GM21381 (cell line): Measurements from ENCODE around the gene DIP2A.
"Not testable (repeated sequence)": the region's sequence is repeated elsewhere in the genome, so short reads cannot be mapped to it uniquely, and the experiment has no call there.

Source experiments
- ATAC-seq: cut with Tn5 transposase; IDR thresholded peaks from one replicate; pipeline ENCODE4 v1.9.1; 2021; ENCODE audit warnings: mild to moderate bottlenecking, moderate library complexity; ENCODE audit not compliant: unreplicated experiment

The DIP2A gene

DNA sequence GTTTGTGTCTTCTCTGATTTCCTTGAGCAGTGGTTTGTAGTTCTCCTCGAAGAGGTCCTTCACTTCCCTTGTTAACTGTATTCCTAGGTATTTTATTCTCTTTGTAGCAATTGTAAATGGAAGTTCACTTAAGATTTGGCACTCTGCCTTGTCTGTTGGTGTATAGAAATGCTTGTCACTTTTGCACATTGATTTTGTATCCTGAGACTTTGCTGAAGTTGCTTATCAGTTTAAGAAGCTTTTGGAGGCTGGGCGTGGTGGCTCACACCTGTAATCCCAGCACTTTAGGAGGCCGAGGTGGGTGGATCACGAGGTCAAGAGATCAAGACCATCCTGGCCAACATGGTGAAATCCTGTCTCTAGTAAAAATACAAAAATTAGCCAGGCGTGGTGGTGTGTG is 119.1 kb downstream of the DIP2A start:
- ATAC-seq, result not testable (repeated sequence)

DNA sequence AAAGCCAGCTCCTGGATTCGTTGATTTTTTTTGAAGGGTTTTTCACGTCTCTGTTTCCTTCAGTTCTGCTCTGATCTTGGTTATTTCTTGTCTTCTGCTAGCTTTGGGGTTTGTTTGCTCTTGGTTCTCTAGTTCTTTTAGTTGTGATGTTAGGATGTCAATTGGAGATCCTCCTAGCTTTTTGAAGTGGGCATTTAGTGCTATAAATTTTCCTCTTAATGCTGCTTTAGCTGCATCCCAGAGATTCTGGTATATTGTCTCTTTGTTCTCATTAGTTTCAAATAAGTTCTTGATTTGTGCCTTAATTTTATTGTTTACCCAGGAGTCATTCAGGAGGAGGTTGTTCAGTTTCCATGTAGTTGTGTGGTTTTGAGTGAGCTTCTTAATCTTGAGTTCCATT is 120.7 kb downstream of the DIP2A start:
- ATAC-seq, result not testable (repeated sequence)

DNA sequence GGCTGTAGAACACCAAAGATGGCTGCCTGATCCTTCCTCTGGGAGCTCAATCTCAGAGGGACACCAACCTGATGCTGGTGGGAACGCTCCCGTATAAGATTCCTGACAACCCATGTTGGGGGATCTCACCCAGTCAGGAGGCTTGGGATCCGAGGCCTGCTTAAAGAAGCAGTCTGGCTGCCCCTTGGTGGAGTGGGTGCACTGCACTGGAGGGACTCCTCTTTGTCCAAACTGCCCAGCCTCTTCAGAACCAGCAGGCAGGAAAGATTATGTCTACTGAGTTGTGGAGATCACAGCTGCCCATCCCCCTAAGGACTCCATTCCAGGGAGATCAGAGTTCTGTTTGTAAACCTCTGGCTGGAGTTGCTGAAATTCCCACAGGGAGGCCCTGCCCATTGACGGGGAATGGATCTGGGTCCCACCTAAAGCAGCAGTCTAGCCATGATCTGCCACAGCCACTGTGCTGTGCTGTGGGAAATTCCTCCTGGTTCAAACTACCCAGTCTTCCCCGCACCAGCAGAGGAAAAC is 123.2 kb downstream of the DIP2A start:
- no peak for ATAC-seq

DNA sequence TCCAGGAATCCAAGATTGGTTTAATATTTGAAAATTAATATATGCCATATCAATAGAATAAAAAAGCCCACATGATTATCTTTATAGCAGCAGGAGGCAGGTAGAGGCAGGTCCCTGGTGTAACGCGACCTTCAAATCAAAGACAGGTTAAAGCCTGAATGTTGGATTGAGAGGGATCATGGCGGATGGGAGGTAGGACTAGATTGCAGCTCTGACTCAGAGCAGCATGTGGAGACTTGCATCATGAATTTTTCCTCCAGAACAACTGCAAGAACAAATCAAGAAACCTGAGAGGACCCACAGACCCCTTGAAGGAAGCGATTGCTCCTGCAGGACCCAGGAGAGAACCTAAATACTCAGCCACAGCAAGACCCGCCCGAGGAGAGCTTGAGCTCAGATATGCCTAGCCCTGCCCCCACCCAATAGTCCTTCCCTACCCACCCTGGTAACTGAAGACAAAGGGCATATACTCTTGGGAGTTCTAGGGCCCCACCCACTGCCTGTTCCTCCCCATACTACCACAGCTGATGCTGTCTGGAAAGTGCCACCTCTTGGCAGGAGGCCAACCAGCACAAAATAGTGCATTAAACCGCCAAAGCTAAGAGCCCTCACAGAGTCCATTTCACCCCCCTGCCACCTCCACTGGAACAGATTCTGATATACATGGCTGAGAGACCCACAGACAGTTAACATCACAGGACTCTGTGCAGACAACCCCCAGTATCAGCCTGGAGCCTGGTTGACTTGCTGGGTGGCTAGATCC is 126.7 kb downstream of the DIP2A start:
- ATAC-seq, result no peak

DNA sequence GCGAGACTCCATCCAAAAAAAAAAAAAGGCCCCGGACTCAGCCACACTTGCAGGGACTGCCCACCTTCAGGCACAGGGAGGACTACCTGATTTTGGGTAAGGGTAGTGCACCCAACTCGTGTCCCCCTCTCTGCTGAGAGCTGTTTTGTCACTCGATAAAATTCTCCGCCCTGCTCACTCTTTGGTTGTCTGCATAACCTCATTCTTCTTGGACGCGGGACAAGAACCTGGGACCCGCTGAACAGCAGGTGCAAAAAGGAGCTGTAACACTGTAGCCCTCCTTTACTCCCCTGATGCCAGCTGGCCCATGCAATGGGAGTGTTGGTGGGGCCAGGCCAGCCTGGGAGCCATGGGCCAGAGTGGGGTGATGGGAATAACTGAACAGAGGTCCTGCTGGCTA is 135.6 kb downstream of the DIP2A start:
- no peak for ATAC-seq

DNA sequence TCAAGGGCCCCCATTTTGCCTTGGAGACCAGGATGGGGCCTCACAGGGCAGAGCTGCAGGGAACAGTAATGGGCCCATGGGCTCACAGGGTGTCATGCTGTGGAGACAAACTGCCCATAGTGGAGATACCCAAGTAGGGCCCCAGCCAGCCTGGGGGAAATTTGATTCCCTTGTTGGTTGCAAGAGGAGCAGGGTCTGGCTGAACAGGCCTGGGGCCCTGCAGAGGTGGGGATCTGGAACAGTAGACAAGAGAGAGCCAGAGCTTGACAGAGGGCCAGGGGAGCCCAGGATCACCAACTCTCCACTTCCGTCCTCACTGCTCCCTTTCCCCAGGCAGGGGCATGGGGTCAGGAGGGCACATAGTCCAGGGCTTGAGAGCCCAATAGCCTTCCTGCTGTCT is 137.5 kb downstream of the DIP2A start:
- ATAC-seq, result no peak

DNA sequence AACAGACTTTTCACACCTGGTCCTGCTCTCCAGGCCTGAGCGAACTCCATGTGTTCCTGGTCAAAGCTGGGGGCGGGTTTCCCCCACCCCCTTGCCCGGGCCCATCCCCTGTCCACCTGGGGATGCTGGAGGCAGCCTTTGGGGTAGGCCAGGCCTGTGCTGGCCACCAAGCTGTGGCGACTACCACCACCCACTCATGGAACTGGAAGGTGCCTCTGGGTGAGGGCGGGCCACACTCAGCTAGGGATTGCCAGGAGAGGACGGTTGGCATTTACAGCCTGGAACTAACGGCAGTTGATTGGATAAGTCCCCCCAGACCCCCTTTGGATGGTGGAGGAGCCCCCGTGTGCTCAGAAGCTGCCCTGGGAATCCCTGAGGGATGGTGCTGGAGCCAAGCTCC is 138.3 kb downstream of the DIP2A start:
- ATAC-seq, result no peak

DNA sequence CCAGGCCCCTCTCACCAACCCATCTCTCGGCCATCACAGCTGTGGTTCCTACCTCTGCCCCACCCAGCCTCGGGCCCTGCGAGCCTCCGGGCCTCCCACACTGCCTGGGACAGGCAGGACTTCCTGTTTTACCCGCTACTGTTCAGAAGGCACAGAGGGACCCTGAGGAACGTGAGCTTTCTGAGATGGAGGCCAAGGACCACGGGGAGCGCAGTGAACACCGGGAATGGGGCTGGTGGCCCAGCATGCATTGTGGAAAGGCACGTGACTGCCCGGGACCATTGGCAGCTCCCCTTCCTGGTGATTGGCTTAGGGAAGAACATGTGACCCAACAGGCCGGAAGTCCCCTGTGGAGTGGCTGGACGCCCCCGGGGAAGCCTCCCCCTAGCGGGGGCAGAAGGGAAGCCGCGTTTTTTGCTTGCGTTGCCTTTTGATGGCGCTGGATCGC is 139.2 kb downstream of the DIP2A start:
- no peak for ATAC-seq

DNA sequence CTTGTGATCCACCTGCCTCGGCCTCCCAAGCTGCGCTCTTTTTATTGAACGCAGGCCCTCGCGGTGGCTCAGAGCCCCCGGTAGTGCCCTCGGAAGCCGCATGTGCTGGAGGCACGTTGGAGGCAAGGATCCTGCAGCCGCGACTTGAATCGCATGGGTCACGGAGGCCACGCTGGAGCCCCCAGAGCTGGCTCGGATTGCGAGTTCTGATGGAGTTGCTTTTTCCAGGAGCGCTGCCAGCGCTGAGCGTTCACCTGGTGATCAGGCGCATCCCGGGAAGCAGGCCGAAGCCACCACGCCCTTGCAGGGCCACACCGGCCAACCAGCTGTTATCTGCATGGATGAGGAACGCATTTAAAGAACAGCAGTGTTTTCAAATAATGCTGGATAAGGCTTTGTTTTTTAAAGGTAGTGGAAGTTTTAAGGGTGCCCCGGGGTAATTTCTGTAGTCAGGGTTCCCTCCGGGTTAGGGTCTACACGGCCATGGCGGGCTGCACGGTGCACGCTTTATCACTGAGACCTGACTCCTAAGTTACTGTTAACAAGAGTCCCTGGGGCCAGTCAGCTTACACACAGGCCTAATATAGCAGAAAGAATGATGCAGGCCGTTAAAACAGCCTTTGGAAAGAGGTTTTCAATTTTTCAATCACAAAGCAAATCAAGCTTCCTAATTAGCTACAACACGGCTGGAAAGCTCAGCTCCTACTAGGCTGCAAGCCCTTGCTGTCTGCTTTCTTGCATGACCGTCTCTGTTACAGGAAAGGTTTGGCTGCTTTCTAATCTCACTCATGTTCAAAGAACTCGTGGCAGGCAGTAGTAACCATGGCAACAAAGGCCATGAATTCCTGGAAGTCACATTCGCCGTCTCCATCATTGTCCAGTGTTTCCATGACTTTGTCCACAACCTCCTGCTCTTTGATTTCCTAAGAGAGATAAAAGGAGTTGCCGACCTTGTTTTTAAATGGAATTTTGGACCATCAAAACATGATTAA is 140.2 kb downstream of the DIP2A start:
- ATAC-seq, result no peak

DNA sequence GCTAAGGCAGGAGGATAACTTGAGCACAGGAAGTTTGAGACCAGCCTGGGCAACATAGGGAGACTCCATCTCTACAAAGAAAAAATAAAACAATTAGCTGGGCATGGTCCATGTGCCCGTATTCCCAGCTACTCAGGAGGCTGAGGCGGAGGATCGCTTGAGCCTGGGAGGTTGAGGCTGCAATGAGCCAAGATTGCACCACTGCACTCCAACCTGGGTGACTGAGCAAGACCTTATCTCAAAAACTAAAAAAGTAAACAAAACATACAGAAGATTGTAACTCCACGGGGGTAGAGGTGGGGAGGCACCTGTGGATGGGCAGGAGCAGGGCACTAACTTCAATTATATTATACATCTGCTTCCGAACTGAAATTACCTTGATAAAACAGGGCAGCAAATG is 141.6 kb downstream of the DIP2A start:
- ATAC-seq, result no peak

DNA sequence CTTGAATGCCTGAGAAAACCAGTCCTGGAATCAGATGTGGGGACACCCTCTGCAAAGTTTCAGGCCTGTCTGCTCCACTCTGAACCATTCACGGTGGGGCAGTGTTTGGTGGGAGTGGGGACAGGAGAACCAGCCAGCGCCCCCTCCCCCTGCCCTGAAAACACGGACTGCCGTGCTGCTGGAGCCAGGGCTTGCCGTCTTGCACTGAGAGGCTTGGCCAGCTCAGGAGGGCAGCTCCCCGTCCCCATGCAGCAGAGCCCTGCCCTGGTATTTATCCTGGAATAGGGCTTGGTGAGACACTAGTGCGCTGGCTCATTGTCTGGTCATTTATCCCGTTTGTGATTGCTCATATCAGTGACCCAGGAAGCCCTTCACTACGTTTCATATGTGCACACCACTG is 142.3 kb downstream of the DIP2A start:
- ATAC-seq, result no peak

DNA sequence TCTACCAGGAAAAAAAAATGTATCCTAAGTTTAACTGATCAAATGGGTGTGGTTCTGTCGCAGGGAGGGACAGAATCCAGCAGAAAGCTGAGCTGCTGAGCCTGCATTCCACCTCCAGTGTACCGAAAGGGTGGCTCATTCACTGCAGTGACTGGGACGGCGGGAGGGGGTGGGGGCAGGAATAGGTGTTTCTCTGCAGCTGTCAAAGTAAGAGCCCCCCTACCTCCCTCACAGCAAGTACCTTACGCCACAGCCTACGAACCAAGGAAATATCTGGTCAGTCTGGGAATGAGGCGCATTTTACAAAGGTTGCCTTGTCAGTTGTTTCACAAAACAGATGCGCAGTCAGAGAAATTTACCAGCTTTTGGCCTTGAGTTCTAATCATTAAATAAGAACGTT is 144.5 kb downstream of the DIP2A start:
- ATAC-seq, result no peak

DNA sequence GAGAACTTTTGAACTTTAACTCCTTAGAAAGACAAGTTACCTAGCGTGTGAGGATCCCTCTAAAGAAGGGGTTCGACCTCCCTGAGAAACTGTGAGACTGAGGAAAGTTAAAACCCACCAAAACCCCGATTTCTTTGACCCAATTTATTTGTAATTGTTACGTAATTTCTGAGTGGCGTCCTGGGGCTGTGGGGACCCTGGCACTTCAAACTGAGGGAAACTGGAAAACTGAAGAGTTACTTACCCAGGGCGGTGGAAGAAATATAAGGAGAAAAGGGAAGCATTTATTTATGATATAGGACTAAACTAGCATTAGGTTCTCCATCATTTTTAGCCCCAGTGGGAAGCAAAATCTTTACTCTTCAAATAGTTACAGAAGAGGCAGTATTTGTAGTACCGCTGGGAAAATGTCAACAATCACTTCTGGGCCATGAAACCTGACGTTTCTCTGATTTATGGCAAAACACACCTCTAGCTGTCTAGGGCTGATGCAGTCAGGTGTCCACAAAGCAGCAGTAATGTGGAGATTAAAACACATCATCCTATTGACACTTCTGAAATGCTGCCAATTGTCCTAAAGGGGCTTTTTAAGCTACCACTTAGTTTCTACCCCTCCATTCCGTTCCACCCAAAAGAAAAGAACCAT is 145.8 kb downstream of the DIP2A start:
- no peak for ATAC-seq

DNA sequence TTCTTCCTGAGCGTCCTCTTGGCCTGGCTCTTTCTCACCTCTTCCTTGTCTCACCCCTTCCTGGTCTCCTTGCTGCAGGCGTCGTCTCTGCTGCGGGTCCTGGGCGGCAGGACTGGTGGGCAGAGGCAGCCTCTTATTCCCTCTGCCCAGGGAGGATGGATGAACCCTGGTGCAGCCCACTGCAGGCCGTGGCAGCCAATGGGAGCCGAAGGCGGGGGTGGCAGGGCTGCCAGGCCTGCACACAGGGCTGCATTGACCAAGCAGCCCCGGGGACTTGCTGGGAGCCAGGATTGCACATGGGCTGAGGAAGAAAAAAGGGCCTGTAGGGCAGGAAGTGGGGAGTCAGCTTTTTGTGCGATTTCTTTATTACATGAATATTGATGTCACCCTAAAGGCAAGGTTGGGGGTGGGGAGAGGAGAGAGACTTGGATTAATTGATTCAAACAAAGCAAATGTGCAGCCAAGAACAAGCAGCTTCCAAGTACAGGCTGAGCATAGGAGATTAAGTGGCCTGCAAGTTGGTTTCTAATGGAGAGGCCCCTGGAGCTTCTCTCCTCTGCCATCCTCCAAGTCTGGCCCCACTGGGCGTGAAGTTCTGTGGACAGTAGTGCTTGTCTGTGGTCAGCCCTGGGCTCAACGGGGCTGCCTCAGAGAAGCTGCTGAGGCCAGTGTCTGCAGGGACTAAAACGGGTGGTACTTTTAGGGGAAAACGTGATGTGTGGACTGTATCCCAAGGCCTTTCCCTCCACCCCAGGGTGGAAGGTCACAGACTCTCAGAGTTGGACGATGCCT is 146.5 kb downstream of the DIP2A start, which contains the start of gene S100B:
S100B (minus strand) TSS at position 108 of the 792 bp plus-strand sequence. CDS start 2,667 bp downstream, outside the sequence.
- ATAC-seq, result no peak

DNA sequence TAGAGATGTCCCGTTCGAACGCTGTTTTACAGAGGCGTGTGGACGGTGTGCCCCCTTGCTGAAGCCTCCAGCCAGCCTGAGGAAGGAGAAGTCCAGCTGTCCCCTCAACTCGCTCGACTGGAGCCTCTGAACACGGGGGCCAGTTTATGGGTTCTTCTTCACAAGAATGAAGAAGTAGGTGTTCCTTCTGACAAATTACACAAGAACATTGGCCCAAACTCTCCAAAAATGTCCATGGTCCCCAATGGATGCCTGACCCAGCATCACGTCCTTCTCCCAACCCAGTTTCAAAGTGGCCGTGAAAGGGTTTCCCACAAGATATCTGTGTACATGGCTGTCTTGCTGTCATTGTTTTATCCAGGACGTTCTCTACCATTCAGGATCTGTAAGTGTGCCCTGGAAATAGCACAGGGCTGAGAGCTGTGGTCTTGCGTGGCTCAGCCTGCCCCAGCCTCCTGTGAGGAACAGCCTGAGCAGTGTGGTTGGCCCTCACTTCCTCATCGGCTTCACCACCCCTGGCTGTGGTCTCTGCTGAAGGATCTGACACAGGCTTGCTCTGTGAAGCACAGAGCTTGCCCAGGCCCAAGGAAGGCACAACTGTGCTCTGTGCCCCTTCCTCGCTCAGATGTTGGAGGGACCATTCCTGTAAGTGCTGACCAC is 147.2 kb downstream of the DIP2A start:
- ATAC-seq, result peak; percentile 70

DNA sequence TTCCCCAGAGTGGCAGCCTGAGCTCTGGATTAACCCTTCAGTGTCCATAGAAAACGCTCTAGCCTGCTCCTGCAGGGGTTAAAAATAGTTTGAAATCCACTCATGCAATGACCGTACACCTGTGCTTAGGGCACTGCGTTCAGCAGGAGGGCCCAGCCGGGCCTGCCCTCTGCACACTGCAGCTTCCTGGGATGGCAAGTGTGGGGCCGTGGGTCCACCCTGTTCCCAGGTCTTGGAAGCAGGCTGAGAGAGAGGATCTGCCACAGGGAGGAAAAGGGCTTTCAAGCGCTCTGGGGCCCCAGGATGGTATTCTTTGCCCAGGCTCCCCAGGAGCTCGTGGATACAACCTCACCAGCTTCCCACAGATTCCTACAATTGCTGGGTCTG is 147.7 kb downstream of the DIP2A start:
- peak; percentile 22 for ATAC-seq

DNA sequence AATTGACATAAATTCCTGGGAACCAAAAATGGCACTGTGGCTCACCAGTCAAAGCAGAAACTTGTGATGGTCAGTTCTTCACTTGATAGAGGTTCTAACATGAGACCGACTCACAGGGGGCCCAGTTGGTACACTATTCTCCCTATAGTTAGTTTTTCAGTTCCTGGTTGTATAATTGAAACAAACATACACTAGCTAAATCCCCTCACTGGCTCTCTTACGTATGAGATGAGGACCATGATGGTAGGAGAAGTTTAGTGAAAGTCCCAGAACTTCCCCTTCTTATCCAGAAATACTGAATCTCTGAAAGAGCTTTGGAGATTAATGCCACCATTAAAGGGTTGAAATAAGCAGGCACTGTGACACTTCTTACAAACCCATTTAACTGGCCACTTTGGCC is 148.9 kb downstream of the DIP2A start:
- no peak for ATAC-seq

DNA sequence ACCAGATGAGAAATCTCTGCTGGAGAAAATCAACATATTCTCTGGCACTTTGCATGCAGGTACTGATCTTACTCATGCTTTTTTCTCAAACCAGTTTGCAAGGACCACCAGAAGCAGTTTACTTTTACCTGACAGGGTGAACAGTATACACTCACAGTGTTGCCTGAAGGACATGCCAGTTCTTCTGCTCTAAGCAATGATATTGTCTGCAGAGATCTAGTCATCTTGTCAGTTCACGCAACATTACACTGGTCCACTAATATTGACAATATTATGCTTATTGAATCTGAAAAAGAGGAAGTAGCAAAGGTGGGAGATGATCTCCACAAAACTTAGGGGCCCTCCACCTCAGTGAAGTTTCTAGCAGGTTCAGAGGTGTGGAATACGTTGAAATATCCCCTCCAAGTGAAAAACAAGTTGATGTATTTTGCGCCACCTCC is 150.0 kb downstream of the DIP2A start:
- ATAC-seq, result peak; percentile 44

DNA sequence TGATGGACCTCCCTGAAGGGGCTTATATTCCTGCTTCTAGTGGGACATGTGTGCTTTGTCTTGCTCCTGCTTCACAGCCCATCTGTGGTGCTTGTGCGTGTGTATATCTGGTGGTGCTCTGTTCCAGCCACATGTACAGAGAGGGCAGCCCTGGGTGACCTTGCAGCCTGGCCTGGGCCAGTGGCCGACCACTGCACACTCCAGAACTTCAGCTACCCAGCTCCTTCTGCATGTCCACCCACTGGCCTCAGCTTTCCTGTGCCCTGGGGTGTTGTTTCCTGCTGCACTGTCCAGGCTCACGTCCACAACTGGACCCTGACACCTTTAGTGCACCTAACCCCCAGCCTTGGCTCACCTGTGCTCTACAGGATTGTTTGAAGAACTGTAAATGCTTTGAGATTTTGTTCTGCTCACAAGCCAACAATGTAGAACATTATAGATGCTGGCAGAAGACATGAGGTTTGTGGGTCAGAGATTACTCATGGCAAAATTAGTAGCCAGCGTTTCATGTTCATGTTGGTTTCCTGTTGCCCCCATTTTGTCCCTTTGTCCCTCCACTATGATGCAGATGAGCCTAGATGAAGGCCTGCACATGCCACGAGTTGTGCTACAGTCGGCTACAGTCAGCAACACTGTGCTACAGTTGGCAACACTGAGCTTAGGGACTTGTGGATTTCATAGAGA is 151.5 kb downstream of the DIP2A start:
- no peak for ATAC-seq
